ENCODE results near the gene RFC3.

RFC3 gene

DNA sequence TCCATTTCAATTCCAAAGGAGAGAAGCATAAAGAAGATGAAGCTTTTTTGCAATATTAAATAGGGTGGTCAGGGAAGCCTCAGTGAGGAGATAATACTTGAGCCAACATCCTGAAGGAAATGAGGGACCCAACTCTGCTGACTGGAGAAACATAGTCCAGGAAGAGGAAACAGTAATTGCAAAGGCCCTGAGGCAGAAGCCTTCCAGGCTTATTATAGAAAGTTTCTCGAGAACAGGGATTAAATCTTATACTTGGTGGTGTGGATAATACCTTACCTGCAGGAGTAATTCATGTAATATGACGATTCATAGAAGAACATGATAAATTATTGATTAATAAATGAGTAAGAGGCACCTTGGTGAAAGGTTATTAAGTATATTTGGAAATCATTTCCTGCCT lies 1.0 kb upstream of the RFC3 start:
- H2AFZ ChIP-seq (ENCODE audit: low read length) = 0 out of 2 replicates have a peak overlapping the region, but pooled peaks have one; percentile 2
- H3K4me2 ChIP-seq (ENCODE audit: low read depth, low read length, poor library complexity, severe bottlenecking) = no peak overlapping the region
- no peaks in the 10 kb centered on the region for H3K36me3 ChIP-seq (ENCODE audit: insufficient read depth, low read length)
- TF ChIP-seq EZH2phosphoT487 (IDR thresholded peaks at IDR 0.05; ENCODE audit: borderline replicate concordance) = no peak
- TF ChIP-seq, protein P1, sequence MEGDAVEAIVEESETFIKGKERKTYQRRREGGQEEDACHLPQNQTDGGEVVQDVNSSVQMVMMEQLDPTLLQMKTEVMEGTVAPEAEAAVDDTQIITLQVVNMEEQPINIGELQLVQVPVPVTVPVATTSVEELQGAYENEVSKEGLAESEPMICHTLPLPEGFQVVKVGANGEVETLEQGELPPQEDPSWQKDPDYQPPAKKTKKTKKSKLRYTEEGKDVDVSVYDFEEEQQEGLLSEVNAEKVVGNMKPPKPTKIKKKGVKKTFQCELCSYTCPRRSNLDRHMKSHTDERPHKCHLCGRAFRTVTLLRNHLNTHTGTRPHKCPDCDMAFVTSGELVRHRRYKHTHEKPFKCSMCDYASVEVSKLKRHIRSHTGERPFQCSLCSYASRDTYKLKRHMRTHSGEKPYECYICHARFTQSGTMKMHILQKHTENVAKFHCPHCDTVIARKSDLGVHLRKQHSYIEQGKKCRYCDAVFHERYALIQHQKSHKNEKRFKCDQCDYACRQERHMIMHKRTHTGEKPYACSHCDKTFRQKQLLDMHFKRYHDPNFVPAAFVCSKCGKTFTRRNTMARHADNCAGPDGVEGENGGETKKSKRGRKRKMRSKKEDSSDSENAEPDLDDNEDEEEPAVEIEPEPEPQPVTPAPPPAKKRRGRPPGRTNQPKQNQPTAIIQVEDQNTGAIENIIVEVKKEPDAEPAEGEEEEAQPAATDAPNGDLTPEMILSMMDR (conservative IDR thresholded peaks at IDR 0.05; ENCODE audit: low read length) = no peak
- H3K4me3 ChIP-seq (ENCODE audit: low read length, poor library complexity, severe bottlenecking) = no peak overlapping the region
- H4K20me1 ChIP-seq (ENCODE audit: insufficient read depth, low read length, poor library complexity, severe bottlenecking) = peaks cover 12% of the 10 kb centered on the region
- peaks cover 37% of the 10 kb centered on the region for H3K79me2 ChIP-seq (ENCODE audit: insufficient read depth, low read length)
- H3K9ac ChIP-seq (ENCODE audit: low read depth, low read length, poor library complexity, severe bottlenecking) = no peak overlapping the region
- H3K9me2 ChIP-seq (replicated peaks; ENCODE audit: low read depth, low read length) = no peaks in the 10 kb centered on the region
- peaks cover 24% of the 10 kb centered on the region for H3K4me1 ChIP-seq (ENCODE audit: insufficient read depth, low read length, poor library complexity, severe bottlenecking)
- H3K27me3 ChIP-seq (ENCODE audit: insufficient read depth, low read length, poor library complexity, severe bottlenecking) = peaks cover 24% of the 10 kb centered on the region
- no peaks in the 10 kb centered on the region for H3F3A ChIP-seq (ENCODE audit: low read depth)
- H3K9me3 ChIP-seq (ENCODE audit: insufficient read depth, low read depth, low read length) = no peaks in the 10 kb centered on the region

DNA sequence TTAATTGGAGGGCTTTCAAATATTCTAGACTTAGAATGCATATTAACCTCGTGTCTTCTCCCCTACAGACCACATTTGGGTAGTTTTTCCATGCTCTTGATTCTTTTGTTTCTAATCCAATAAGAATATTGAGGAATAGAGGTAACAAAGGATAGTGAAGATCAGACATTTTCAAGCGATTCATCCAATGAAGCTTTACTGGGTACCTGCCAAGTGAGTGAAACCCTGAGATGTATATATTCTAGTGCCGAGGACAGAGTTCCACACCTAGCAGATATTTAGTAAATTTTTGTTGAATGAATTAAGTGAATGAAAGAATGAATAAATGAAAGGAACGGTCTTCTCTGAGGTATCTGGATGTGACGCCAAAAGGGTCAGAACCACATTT lies 442 bp upstream of the RFC3 start:
- Histone ChIP-seq H3K9ac (ENCODE audit: low read depth, low read length, poor library complexity, severe bottlenecking) (peak overlapping the region; percentile 91), H4K20me1 (ENCODE audit: insufficient read depth, low read length, poor library complexity, severe bottlenecking) (peaks cover 18% of the 10 kb centered on the region), H3K4me1 (ENCODE audit: insufficient read depth, low read length, poor library complexity, severe bottlenecking) (peaks cover 29% of the 10 kb centered on the region), H3K79me2 (ENCODE audit: insufficient read depth, low read length) (peaks cover 43% of the 10 kb centered on the region), H3K9me3 (ENCODE audit: insufficient read depth, low read depth, low read length) (no peaks in the 10 kb centered on the region), H3K4me2 (ENCODE audit: low read depth, low read length, poor library complexity, severe bottlenecking) (peak overlapping the region; percentile 75), H3K9me2 (replicated peaks; ENCODE audit: low read depth, low read length) (no peaks in the 10 kb centered on the region), H2AFZ (ENCODE audit: low read length) (peak overlapping the region; percentile 100), H3K36me3 (ENCODE audit: insufficient read depth, low read length) (no peaks in the 10 kb centered on the region), H3F3A (ENCODE audit: low read depth) (no peaks in the 10 kb centered on the region), H3K4me3 (ENCODE audit: low read length, poor library complexity, severe bottlenecking) (peak overlapping the region; percentile 90), H3K27me3 (ENCODE audit: insufficient read depth, low read length, poor library complexity, severe bottlenecking) (peaks cover 24% of the 10 kb centered on the region)
- TF ChIP-seq, protein P1 (conservative IDR thresholded peaks at IDR 0.05; ENCODE audit: low read length) = no peak
- no peak for TF ChIP-seq EZH2phosphoT487 (IDR thresholded peaks at IDR 0.05; ENCODE audit: borderline replicate concordance)

DNA sequence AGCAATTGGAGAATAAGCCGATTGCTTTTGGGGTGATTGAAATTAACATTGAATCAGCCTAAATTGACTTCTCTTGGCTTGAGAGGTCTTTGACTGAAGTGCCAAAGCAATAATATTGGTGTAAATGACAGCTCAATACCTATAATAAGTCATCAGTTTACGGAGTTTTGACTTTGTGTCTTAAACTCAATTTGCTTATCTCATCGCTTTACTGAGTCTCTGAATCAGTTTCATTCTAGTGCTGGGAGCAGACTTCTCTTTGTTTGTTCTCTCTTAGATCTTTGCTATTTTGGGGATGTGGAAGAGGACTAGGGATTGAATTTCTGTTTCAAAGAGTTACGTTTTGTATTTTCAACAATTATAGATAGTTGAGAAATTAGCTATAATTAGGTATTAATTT lies 7.1 kb downstream of the RFC3 start:
- peaks cover 35% of the 10 kb centered on the region for H3K4me1 ChIP-seq (ENCODE audit: insufficient read depth, low read length, poor library complexity, severe bottlenecking)
- no peak overlapping the region for H3K4me3 ChIP-seq (ENCODE audit: low read length, poor library complexity, severe bottlenecking)
- no peak overlapping the region for H3K9ac ChIP-seq (ENCODE audit: low read depth, low read length, poor library complexity, severe bottlenecking)
- no peaks in the 10 kb centered on the region for H3F3A ChIP-seq (ENCODE audit: low read depth)
- no peaks in the 10 kb centered on the region for H3K27me3 ChIP-seq (ENCODE audit: insufficient read depth, low read length, poor library complexity, severe bottlenecking)
- no peak overlapping the region for H2AFZ ChIP-seq (ENCODE audit: low read length)
- peaks cover 34% of the 10 kb centered on the region; the same call in 1 of the 2 replicates for H3K36me3 ChIP-seq (ENCODE audit: insufficient read depth, low read length)
- H3K9me2 ChIP-seq (replicated peaks; ENCODE audit: low read depth, low read length) = no peaks in the 10 kb centered on the region
- no peak for TF ChIP-seq EZH2phosphoT487 (IDR thresholded peaks at IDR 0.05; ENCODE audit: borderline replicate concordance)
- TF ChIP-seq, protein P1 (conservative IDR thresholded peaks at IDR 0.05; ENCODE audit: low read length) = no peak
- H3K4me2 ChIP-seq (ENCODE audit: low read depth, low read length, poor library complexity, severe bottlenecking) = peak overlapping the region; percentile 13
- H3K9me3 ChIP-seq (ENCODE audit: insufficient read depth, low read depth, low read length) = no peaks in the 10 kb centered on the region
- H3K79me2 ChIP-seq (ENCODE audit: insufficient read depth, low read length) = peaks cover 41% of the 10 kb centered on the region
- H4K20me1 ChIP-seq (ENCODE audit: insufficient read depth, low read length, poor library complexity, severe bottlenecking) = peaks cover 10% of the 10 kb centered on the region

Data from Loucy (cell line).